OCI-LY7 (cell line): ENCODE results near the gene CIZ1.

ENCODE experiments used
- CTCF ChIP-seq: fragments of 200-600 bp; sonication (generic); conservative IDR thresholded peaks from 2 replicates; pipeline ENCODE4 v1.5.1; 2014; ENCODE audit warnings: mild to moderate bottlenecking, antibody characterized with exemption, low read length, moderate library complexity, mixed read lengths
- EZH2phosphoT487 ChIP-seq: fragments of 200-600 bp; sonication (generic); IDR thresholded peaks from 2 replicates; pipeline ENCODE4 v1.6.1; 2018; ENCODE audit warnings: low read depth, borderline replicate concordance, mild to moderate bottlenecking, mixed run types, antibody characterized with exemption, low read length, moderate library complexity, mixed read lengths

- TF ChIP-seq CTCF (no peak), EZH2phosphoT487 (no peak)
These were observed 31.9 kb downstream of the CIZ1 start for GRCh38 chr9:128159522-128159783.
